Right ventricle myocardium superior (tissue), 1 donor: ENCODE results near the gene ZNF638. TPM values are rescaled to one million over a fixed set of nuclear protein-coding genes. Genes with fewer than 3 reads are reported as not detected.
A peak's percentile ranks its signal among the peaks of the same experiment; 100 is the strongest.
"Not testable (repeated sequence)": the region's sequence is repeated elsewhere in the genome, so short reads cannot be mapped to it uniquely, and the experiment has no call there.

Experiments used
- ATAC-seq: fragments of 200-7000 bp; cut with Tn5 transposase; one replicate; pipeline ENCODE4 v1.9.1; 2020; ENCODE audit warnings: mild to moderate bottlenecking; ENCODE audit not compliant: poor library complexity
- DNase-seq: peaks from one replicate; pipeline ENCODE4 v3.0.0-alpha.2; 2020
- intact Hi-C: fragments of 100-400 bp; cut with DNase I; formaldehyde crosslinking; loops from one replicate; pipeline ENCODE4 v1.11.2; 2022
- total RNA-seq: library from RNA; stranded (reverse); fragmentation: NEBNext Ultra II Directional; extraction: Animal tissue kit (Norgen Biotek cat#: 25700); gene quantifications from one replicate; pipeline ENCODE4 v1.2.1, GENCODE V29; 2021
- donor health status: DM: no; HTN: yes; CAD: no; lungs with severe emphysema.

Gene ZNF638
- total RNA-seq, 1 donor from 2014 or later, result 91.9 TPM

- intact Hi-C loops, result no loop called here
- ATAC-seq (peak; percentile 31), DNase-seq (no peak)
Measured at GRCh38 chr2:71372042-71372441, 40.5 kb downstream of the ZNF638 start.

DNA sequence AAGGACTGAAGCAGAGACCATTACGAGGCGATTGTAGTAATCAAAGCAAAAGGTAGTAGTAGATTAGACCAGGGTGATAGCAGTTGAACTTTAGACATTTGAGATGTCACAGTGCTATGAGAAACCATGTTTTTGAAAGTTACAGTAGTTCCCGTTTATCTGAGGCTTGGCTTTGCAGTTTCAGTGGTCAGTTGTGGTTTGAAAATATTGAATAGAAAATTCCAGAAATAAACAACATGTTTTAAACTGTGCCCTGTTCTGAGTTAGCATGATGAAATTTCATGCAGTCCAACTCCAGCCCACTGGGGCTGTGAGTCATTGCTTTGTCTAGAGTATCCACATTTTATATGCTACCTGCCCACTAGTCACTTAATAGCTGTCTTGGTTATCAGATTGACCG is 47.5 kb downstream of the ZNF638 start:
- ATAC-seq, result no peak
- intact Hi-C loops, result no loop called here
- no peak for DNase-seq

DNA sequence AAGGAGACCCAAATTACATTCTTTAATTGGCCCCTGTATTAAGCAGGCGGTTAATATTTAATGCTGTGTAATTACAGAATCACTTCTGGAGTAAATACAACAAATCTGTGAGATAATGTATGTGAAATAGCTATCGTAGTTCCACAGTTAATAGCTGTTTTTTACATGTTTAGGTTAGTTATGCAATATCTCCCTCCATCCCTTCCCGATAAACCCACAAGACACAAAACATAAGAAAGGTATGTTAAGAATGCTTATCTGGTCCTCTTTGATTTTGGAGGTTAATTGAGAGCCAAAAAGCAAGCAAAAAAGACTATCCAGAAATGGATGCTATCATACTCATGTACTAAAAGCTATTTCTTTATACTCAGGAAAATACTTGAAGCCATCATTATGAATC is 49.1 kb downstream of the ZNF638 start:
- intact Hi-C loops, result no loop called here
- no peak for DNase-seq
- ATAC-seq, result no peak

DNA sequence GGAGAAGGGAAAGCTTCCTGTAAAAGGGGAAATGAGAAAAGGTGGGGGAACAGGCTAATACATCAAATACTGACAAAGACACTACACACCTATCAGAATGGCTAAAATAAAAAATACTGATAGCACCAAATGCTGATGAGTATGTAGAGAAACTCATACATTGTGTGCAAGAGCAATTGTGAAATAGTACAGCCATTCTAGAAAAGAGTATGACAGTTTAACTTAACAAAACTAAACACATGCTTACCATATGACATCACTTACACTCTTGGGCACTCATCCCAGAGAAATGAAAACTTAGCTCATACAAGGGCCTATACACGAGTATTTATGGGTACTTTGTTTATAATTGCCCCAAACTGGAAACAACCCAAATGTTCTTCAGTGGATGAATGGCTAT is 53.4 kb downstream of the ZNF638 start:
- ATAC-seq, result peak; percentile 45
- intact Hi-C loops, result no loop called here
- DNase-seq, result no peak

DNA sequence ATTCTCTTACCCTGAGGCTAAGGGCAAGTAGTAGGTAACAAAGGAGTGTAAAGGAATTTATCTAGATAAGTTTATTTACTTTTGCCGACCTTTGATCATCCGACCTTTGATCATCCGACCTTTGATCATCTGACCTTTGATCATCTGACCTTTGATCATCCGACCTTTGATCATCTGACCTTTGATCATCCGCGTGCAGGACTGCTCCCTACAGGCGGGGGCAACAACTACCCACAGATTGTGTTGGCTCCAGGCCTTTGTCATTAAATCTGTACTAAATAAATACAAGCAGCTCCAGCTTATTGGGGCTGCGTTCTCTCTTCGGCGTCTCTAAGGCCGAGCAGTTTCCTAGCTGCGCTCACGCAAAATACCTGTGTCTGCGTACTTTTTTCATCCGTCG is 56.6 kb downstream of the ZNF638 start:
- intact Hi-C loops, result no loop called here
- DNase-seq (no peak), ATAC-seq (no peak)

- intact Hi-C loops, result no loop called here
- ATAC-seq (no peak), DNase-seq (no peak)
Measured at GRCh38 chr2:71389384-71390072, 57.9 kb downstream of the ZNF638 start.

GRCh38 chr2:71393216-71393615 is 61.6 kb downstream of the ZNF638 start:
- DNase-seq (no peak), ATAC-seq (no peak)
- intact Hi-C loops, result no loop called here

DNA sequence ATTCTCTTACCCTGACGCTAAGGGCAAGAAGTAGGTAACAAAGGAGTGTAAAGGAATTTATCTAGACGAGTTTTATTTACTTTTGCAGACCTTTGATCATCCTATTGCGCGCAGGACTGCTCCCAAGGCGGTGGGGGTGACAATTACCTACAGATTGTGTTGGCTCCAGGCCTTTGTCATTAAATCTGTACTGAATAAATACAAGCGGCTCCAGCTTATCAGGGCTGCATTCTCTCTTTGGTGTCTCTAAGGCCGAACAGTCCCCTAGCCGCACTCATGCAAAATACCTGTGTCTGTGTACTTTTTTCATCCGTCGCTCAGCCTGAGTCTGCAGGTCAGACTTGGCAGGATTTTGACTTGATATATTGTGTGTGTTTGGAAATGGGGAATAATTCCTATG is 63.9 kb downstream of the ZNF638 start:
- intact Hi-C loops, result no loop called here
- ATAC-seq, result no peak
- DNase-seq, result no peak

- no peak for DNase-seq
- intact Hi-C loops, result no loop called here
- ATAC-seq, result no peak
Measured at GRCh38 chr2:71402427-71402826, 70.8 kb downstream of the ZNF638 start.

- intact Hi-C loops, result no loop called here
- DNase-seq (no peak), ATAC-seq (no peak)
Measured at GRCh38 chr2:71409611-71410010, 78.0 kb downstream of the ZNF638 start.

GRCh38 chr2:71410696-71411095 is 79.1 kb downstream of the ZNF638 start:
- intact Hi-C loops, result no loop called here
- DNase-seq, result no peak
- no peak for ATAC-seq

DNA sequence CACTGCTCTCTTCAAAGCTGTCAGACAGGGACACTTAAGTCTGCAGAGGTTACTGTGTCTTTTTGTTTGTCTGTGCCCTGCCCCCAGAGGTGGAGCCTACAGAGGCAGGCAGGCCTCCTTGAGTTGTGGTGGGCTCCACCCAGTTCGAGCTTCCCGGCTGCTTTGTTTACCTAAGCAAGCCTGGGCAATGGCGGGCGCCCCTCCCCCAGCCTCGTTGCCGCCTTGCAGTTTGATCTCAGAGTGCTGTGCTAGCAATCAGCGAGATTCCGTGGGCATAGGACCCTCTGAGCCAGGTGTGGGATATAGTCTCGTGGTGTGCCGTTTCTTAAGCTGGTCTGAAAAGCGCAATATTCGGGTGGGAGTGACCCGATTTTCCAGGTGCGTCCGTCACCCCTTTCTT is 85.3 kb downstream of the ZNF638 start:
- intact Hi-C loops, DNase-seq, ATAC-seq: not testable (repeated sequence)

DNA sequence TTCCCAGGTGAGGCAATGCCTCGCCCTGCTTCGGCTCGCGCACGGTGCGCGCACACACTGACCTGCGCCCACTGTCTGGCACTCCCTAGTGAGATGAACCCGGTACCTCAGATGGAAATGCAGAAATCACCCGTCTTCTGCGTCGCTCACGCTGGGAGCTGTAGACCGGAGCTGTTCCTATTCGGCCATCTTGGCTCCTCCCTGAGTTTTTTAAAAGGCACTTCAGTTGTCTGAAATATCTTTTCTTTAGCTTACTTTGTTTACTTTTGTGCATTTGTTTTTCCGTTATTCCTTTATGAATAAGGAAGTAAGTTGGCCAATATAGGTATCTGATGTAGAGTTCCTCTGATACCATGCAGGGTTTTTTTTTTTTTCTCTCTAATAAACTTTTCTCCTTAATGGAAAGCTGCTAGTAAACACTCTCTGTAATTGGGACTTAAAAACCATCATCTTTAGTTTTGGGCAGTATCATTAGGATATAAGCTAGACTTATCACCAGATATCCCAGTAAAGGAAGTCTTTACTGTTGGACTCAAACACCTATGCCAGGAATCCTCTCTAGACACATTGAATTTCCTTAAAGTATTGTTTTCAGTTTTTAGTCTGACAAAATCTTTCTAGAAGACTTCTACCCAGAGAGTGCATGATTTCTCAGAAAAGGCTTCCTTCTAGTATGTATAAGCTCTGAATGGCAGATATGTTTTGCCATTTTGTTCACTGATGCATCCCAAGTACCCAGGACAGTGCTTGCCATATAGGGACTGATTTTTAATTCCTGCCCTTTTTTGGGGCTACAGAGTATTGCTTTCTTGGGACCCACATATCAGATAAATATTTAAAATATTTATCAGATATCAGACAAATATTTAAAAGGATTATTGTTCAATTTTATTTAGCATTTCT is 86.0 kb downstream of the ZNF638 start:
- DNase-seq (no peak), ATAC-seq (no peak)
- intact Hi-C loops, result no loop called here

- DNase-seq (no peak), ATAC-seq (no peak)
- intact Hi-C loops, result no loop called here
Measured at GRCh38 chr2:71419145-71419544, 87.6 kb downstream of the ZNF638 start.

DNA sequence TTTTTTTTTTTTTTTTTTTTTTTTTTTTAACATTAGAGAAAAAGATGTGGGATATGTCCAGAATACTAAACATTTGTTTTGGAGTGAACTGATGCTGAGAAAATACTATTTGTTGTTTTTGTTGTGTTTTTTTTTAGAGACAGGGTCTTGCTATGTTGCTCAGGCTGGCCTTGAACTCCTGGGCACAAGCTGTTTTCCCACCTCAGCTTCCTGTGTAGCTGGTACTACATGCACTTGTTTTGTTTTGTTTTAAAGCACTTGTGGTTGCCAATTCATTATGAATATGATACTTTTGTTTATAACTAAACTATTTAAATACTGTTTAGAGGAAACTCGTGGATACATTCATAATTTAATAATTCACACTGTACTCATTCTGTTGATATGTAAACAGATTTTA is 88.4 kb downstream of the ZNF638 start:
- DNase-seq (no peak), ATAC-seq (no peak)
- intact Hi-C loops, result no loop called here

- DNase-seq (no peak), ATAC-seq (no peak)
- intact Hi-C loops, result no loop called here
Measured at GRCh38 chr2:71422786-71423185, 91.2 kb downstream of the ZNF638 start.

DNA sequence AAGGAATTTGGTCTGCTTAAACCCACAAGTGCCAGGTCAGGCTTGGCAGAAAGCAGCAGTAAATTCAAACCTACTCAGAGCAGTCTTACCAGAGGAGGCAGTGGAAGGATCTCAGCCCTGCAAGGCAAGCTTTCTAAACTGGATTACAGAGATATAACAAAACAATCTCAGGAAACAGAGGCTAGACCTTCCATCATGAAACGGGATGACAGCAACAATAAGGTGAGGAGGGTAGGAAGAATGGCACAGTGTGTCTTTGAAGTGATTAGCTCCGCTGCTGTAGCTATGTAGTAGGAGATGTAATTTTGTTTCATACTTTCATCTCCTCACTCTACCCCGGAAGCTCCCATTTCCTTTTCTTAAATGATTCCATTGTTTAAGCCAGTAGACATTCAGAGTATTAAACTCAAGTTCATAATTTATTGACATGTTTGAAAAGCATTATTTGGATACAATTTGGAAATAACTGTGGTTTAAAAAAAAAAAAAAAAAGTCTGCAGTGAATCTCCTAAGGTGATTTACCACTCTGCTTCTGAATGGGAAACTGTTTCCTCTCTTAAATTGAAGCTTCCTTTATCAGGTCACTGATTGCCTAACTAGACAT is 92.3 kb downstream of the ZNF638 start:
- no peak for DNase-seq
- no peak for ATAC-seq
- intact Hi-C loops, result no loop called here

DNA sequence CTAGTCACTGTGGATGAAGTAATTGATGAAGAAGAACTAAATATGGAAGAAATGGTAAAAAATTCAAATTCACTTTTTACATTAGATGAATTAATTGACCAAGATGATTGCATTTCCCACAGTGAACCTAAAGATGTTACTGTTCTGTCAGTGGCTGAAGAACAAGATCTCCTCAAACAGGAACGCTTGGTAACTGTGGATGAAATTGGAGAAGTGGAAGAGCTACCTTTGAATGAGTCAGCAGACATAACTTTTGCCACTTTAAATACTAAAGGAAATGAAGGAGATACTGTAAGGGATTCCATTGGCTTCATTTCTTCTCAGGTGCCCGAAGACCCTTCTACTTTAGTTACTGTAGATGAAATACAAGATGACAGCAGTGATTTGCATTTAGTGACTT is 95.1 kb downstream of the ZNF638 start:
- intact Hi-C loops, result no loop called here
- ATAC-seq (no peak), DNase-seq (no peak)

DNA sequence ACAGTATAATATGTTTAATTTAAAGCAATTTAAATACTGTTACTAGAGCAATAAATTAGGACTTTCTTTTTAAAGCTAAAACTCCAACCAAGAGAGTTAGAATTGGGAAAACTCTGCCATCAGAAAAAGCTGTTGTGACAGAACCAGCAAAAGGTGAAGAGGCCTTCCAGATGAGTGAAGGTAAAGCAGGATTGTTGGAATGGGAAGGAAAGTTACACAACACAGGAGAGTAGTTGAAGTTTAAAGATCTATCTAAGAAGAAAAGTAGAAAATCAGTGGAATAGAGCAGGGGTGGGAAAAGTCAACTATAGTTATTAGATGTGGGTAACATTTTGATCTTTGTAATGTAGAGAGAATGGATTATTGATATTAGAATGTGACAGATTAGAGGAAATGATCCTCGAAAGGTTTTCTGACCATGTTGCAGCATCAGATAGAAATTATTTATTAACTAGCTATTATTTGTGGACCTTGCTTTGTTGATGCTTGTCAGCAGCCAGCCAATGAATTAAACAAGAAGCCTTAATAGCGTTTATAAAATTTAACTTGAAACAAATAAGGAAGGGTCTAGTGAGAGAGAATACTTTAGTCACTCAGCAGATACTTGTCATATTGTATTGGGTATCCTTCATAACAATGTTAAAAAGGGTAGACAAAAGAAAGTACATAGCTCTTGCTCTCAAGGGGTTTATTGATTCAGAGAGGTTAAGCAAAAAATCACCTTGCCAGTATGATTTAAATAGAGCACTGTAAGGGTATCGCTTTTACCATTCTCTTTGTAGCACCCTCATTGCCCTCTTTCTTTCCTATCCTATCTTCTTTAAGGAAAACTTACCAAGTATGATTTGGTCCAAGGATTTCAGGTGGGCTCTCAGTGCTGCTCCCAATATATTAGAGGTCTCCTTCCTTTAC is 97.1 kb downstream of the ZNF638 start:
- ATAC-seq (no peak), DNase-seq (no peak)
- intact Hi-C loops, result no loop called here
